HG03432 (cell line): Measurements from ENCODE around the gene TRIM62.

Experiments
- ATAC-seq: cut with Tn5 transposase; IDR thresholded peaks from one replicate; pipeline ENCODE4 v1.9.1; 2021; ENCODE audit warnings: mild to moderate bottlenecking, moderate library complexity; ENCODE audit not compliant: unreplicated experiment

The TRIM62 gene

GRCh38 chr1:33181921-33182341 lies at the start of gene TRIM62:
TRIM62 (minus strand) TSS chr1:33182043; CDS start chr1:33181432, 611 bp downstream.
- peak; percentile 62 for ATAC-seq

DNA sequence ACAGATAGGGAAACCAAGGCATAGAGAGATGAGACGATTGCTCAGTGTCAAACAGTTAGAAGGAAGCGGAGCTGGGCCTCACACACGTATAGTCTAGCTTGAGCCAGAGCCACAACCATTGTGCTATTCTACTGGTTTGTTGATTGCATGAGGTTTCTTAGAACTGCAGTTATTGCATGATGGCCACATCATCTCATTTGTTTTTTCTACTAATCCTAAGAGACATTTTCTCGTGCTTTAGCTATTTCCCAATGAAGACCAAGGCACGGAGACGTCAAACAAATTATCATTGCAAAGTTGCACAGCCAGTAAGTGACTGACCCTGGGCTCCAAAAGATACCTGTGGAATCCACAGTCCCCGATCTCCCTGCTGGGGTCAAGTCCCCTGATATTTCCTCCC lies 49.3 kb upstream of the TRIM62 start:
- no peak for ATAC-seq

DNA sequence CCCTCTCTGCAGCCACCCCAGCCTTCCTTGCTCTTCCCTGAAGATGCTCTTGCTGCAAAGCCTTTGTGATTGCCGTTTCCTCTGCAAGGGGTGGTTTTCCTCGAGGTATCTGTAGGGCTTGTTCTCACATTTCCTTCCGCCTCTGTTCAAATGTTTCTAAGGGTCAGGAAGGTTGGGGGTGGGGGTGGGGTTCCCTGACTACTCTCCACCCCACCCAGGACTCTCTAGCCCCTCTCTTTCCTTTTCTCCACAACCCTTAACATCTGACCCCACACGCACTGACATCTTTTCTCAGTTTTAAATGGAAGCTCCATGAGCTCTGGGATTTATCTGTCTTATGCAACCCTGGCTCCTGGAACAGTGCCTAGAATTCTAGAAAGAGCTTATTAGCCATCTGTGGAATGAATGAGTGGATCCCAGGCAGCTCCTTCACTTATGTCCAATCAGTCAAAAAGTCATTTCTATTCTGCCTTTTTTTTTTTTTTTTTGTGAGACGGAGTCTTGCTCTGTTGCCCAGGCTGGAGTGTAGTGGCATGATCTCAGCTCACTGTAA lies 47.2 kb upstream of the TRIM62 start:
- ATAC-seq = no peak

- ATAC-seq = no peak
Observed at GRCh38 chr1:33225586-33225985, 43.7 kb upstream of the TRIM62 start.

DNA sequence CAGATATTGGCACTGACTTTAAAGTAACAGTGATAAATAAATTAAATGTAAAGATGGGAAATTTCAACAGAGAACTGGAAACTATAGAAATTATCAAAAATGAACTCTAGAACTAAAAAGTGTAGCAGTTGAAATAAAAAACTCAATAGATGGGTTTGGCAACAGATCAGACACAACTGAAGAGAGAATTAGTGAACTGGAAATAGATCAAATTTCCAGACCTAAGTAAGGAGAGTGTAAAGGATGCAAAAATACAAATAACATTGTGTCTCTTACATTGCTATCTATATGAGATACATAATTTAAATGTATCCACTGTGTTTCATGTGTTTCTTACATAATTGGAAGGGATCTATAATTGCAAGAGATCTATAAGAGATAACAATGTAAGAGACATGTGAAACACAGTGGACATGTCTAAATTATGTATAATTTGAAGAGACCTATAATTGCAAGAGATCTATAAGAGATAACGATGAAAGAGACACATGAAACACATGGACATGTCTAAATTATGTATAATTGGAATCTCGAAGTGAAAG lies 42.4 kb upstream of the TRIM62 start:
- ATAC-seq = no peak

- ATAC-seq = no peak
Observed at GRCh38 chr1:33222381-33222780, 40.5 kb upstream of the TRIM62 start.

DNA sequence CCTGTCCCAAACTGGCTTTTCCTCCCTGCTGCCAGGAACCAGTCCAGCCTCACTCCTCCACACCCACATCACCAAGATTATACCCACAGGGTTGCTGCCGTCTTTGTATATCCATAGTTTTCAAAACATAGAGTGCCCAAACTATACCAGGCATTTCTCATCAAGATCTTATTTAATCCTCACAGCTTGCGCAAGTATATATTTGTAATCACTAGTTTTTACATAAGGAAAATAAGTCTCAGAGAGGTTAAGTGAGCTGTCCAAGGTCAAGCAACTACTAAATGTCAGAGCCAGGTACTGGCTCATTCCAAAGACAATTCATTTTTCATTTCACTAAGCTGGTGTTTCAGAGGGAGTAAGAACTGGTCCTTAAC lies 39.5 kb upstream of the TRIM62 start:
- no peak for ATAC-seq

DNA sequence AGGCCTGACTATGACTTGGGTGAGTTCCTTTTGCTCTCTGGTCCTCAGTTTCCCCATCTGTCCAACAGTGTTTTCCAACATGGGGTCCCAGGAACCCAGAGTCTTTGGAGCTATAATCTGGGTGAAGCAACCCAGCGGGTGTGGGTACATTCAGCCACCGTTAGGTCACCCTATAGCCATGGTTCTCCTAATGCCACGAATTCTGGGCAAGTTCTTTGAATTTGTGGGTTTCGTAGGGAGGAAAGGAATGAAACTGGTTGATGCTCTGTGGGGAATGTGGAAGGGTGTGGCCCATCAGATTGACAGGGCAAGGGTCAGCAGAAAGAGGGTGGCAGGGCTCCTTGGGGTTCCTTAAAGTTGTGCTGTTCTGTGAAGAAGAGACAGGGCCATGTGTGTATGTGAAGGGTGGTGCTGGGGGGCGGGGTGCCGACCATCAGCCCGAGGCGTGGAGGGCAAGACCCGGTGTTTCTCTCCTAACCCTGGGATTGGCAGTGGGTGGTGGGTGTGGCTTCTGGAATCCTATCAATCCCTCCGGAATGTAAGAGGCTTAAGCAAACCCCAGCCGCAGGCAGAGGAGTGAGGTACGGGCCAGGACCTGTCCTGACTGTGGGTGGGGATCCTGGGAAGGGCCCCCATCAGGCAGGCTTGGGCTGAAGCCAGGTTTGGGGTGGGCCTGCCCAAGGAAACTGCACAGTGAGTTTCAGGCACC lies 39.0 kb upstream of the TRIM62 start:
- ATAC-seq = no peak

DNA sequence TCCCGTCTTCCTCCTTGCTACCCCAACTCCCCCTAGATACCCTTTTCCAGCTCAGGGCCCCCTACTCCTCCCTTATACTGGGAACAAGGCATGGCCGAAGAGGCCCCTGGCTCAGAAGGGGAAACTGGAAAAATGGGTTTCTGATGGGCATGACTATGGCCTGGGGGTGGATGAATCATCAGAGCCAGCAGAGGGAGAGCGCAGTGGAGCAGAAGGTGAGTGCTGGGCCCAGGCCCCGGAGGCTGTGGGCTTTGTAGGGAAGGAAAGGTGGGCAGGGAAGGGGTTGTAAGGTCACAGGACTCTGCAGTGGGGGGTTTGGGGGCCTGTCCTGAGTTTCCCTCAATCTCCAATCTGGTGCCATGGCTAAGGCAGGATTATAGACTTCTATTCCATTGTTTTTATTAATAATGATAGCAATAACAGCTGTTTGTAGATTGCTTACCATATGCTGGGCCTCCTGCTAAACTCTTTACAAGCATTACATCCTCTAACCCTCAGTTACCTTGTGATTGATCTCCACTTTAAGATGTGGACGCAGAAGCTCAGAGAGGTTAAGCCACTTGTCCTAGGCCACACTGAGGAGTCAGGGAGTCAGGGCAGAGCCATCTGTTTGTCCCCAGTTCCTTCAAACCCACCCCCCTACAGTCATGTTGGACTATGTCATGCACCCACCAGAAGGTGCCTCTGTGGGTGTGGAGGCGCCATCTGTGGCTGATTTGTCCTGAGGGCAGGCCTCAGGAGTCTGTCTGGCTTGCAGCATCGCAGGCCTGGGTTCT lies 38.2 kb upstream of the TRIM62 start:
- ATAC-seq = no peak

DNA sequence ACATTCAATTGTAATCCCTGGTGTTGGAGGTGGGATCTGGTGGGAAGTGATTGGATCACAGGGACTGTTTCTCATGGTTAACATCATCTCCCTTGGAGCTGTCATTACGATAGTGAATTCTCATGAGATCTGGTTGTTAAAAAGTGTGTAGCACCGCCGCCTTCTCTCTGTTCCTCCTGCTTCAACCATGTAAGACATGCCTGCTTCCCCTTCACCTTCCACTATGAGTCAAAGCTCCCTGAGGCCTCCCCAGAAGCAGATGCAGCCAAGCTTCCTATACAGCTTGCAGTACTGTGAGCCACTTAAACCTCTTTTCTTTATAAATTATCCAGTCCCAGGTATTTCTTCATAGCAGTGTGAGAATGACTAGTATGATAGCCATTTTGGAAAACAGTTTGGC lies 30.1 kb upstream of the TRIM62 start:
- no peak for ATAC-seq

DNA sequence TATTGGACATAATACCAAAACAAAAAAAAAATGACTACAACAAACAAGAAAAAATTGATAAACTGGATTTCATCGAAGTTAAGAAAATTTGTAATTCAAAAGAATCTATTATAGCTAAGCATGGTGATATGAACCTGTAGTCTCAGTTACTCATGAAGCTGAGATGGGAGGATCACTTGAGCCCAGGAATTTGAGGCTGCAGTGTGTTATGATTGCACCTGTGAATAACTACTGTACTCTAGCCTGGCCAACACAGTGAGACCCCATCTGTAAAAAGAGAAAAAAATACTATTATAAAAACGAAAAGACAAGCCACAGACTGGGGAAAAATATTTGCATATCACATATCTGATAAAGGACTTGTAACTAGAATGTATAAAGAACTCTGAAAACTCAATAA lies 24.5 kb upstream of the TRIM62 start:
- no peak for ATAC-seq

DNA sequence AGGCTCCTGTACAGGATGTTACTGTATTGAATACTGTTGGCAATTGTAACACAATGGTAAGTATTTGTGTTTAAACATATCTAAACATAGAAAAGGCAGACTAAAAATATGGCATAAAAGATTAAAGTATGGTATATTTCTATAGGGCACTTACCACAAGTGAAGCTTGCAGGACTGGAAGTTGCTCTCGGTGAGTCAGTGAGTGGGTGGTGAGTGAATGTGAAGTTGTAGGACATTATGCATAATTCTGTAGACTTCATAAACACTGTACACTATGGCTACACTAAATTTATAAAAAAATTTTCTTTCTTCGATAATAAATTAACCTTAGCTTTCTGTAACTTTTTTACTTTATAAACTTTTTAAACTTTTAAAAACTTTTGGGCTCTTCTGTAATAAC lies 13.7 kb upstream of the TRIM62 start:
- ATAC-seq = no peak

GRCh38 chr1:33191731-33192275 lies 10.0 kb upstream of the TRIM62 start:
- ATAC-seq = no peak

DNA sequence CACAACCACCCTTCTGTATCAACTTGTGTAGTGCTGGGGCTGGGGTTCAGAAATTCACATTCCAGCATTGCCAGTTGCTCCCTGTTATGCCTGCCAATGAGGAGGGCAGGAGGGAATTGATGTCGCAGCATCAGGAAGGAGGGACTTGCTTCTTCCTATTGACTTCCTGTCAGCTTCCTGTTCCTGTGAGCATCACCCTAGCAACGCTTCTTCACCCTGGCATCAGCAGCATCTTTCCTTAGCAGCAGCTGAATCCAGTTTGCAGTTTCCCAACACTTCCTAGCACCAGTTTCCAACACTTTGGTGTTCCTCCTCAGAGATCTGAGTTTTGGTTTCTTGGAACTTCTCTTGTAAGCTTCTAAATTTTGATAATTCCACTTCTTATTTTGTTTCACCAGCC lies 8.9 kb upstream of the TRIM62 start:
- ATAC-seq = no peak

DNA sequence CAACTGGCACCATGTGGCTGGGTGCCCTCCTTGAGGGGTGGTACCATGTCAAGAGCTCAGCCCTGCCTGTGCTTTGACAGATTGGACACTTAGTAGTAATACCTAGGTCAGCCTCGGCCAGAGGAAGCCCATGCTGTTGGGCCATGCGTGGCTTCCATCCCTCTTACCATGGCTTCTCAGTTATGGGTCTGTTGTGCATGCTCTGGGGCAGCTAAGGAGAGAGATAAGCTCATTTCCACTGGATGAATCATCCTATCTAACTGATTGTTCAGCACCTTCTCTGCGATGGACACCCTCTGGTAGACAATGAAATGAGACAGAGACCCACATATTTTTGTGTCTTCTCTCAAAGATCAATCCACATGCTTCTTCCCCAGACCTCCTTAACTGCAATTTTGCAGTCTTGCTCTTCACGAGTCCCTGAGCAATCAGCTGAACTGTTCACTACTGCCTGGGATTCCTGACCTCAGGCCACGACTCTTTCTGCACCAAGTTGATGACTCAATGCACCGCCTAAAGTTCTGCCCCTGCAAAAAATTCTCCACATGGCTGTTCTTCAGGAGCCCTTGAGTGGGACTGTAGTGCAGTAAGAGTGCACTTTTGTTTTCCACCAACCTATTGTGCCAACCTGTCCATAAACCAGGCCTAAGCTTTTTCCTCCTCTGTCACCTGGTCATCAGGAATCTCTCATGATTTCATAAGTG lies 6.9 kb upstream of the TRIM62 start:
- ATAC-seq = no peak

GRCh38 chr1:33186936-33187335 lies 5.1 kb upstream of the TRIM62 start:
- no peak for ATAC-seq

- ATAC-seq = no peak
Observed at GRCh38 chr1:33185541-33185940, 3.7 kb upstream of the TRIM62 start.

DNA sequence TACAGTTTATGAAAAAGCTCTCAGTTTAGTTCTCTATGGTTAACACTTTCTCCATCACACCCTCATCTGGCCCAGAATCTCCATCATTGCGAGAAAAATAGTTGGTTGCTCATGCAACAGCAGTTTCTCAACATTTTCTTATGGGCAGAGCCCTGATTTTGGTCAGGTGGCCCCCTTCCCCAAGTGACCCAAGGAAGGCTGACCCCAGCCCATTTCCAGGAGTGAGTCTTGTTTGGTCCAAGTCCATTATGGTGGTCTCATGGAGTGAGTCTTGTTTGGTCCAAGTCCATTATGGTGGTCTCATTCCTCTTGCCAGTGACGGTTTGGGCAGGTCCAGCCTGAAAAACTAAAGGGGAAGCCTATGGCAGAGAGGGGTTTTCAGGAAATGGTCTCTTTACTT lies 1.5 kb upstream of the TRIM62 start:
- ATAC-seq = no peak

DNA sequence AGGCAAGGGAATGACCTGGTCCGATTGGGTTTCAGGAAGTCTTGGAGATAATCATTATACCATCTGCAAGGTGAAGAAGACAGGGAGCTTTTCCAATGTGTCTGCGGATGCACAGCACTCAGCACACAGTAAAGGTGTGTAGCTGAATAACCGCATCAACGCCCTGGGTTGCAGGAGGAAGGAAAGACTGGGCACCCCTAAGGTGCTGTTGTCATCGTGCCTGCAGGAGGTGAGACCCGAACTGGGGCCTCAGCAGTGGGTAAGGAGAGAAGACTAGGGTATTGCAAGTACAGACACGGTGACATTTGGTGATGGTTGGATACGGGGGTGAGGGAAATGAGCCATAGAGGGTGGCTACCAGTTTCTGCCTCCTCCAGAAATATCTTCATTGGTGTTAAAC lies 1.1 kb upstream of the TRIM62 start:
- ATAC-seq = no peak

DNA sequence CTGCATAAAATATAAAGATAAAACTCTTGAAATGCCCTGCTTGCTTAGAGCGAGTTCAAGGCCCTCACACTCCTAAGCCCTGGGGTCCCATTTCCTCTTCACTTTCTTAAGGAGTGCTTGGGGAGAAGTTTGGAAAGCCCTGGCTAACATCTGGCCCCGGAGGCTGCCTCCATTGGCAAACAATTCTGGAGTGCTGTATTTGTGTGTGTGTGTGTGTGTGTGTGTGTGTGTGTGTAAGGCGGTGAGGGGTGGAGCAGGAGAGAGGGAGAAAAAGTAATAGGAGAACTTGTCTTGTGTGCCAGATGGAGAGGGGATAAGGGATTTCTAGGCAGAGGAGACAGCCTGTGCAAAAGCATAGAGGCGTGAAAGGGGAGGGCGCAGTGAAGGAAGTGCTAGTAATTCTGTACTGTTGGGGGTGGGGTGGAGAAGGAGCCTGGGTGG lies 578 bp upstream of the TRIM62 start:
- no peak for ATAC-seq
